SK-N-MC (cell line): ENCODE results near the gene KIF19.
"Not testable (repeated sequence)": the region's sequence is repeated elsewhere in the genome, so short reads cannot be mapped to it uniquely, and the experiment has no call there.

Source experiments
- DNase-seq: peaks from one replicate; pipeline ENCODE4 v3.0.0-alpha.2; 2011; ENCODE audit warnings: low read depth, low spot score
- H3K27ac ChIP-seq: fragments of 200-600 bp; sonication (generic); 2 replicates; pipeline ENCODE4 v1.5.1; 2016; ENCODE audit warnings: mixed run types
- H3K36me3 ChIP-seq: fragments of 200-600 bp; sonication (generic); 2 replicates; pipeline ENCODE4 v1.6.1; 2017; ENCODE audit warnings: antibody characterized with exemption, low read length, mixed read lengths; ENCODE audit not compliant: insufficient read depth
- H3K4me3 ChIP-seq: fragments of 200-600 bp; sonication (generic); 2 replicates; pipeline ENCODE4 v1.5.1; 2016
- H3K9ac ChIP-seq: fragments of 200-600 bp; sonication (generic); 2 replicates; pipeline ENCODE4 v1.8.0; 2017; ENCODE audit warnings: mixed run types, mixed read lengths; ENCODE audit not compliant: insufficient read length
- H3K9me3 ChIP-seq: fragments of 200-600 bp; sonication (generic); 2 replicates; pipeline ENCODE4 v1.6.1; 2017; ENCODE audit warnings: low read depth, mild to moderate bottlenecking, antibody characterized with exemption, low read length, moderate library complexity, mixed read lengths
- EZH2 ChIP-seq: fragments of 200-600 bp; sonication (generic); IDR thresholded peaks from one replicate; pipeline ENCODE4 v1.6.1; 2017; ENCODE audit warnings: antibody characterized with exemption
- FOXP2 ChIP-seq: optimal IDR thresholded peaks from 2 replicates; pipeline ENCODE3; 2011; ENCODE audit warnings: mild to moderate bottlenecking, moderate library complexity; ENCODE audit not compliant: insufficient read depth; ENCODE audit errors: extremely low read length, control extremely low read depth
- POLR2AphosphoS5 ChIP-seq: IDR thresholded peaks from 2 replicates; pipeline ENCODE4 v1.6.1; 2012; ENCODE audit warnings: mild to moderate bottlenecking, low read depth, low read length, borderline replicate concordance

KIF19 gene

GRCh38 chr17:74404218-74404617 lies 78.2 kb downstream of the KIF19 start:
- no peak for DNase-seq
- H3K36me3 ChIP-seq = no peaks in the 10 kb centered on the region
- TF ChIP-seq FOXP2 (no peak), EZH2 (no peak), POLR2AphosphoS5 (no peak)
- H3K9ac ChIP-seq = no peak overlapping the region
- H3K27ac ChIP-seq = no peak overlapping the region
- no peak overlapping the region for H3K4me3 ChIP-seq
- no peaks in the 10 kb centered on the region for H3K9me3 ChIP-seq

GRCh38 chr17:74404789-74405188 lies 78.8 kb downstream of the KIF19 start:
- no peaks in the 10 kb centered on the region for H3K36me3 ChIP-seq
- H3K9ac ChIP-seq = no peak overlapping the region
- H3K9me3 ChIP-seq = no peaks in the 10 kb centered on the region
- TF ChIP-seq FOXP2 = no peak
- DNase-seq = no peak
- H3K27ac ChIP-seq = no peak overlapping the region
- no peak overlapping the region for H3K4me3 ChIP-seq

GRCh38 chr17:74405311-74405710 lies 79.3 kb downstream of the KIF19 start:
- H3K27ac ChIP-seq, H3K36me3 ChIP-seq, H3K9me3 ChIP-seq, H3K9ac ChIP-seq, H3K4me3 ChIP-seq, DNase-seq: not testable (repeated sequence)
